PFSK-1 (cell line): ENCODE measurements around the gene SAP30L.

ENCODE experiments used
- FOXP2 ChIP-seq: optimal IDR thresholded peaks from 2 replicates; pipeline ENCODE3; 2011; ENCODE audit warnings: borderline replicate concordance, control low read depth, inconsistent platforms; ENCODE audit not compliant: insufficient read depth; ENCODE audit errors: extremely low read length, extremely low read depth
- POLR2AphosphoS5 ChIP-seq: IDR thresholded peaks from 2 replicates; pipeline ENCODE4 v1.6.1; 2012; ENCODE audit warnings: low read depth, mild to moderate bottlenecking, control low read depth, low read length, moderate library complexity
- SIN3A ChIP-seq: IDR thresholded peaks from 2 replicates; pipeline ENCODE4 v1.6.1; 2012; ENCODE audit warnings: mild to moderate bottlenecking, low read length, moderate library complexity, borderline replicate concordance; ENCODE audit not compliant: insufficient read depth
- TAF1 ChIP-seq: IDR thresholded peaks from 2 replicates; pipeline ENCODE4 v1.6.1; 2012; ENCODE audit warnings: low read length, control low read depth, borderline replicate concordance; ENCODE audit not compliant: insufficient read depth
- TF ChIP-seq, protein P1 (sequence below), 2 experiments: IDR thresholded peaks; 2 replicates each; pipeline versions ENCODE4 v1.6.1 to v1.8.0; 2011 to 2012; ENCODE audit warnings: low read depth in 2 of 2, low read length in 2 of 2, control low read depth in 1 of 2, inconsistent platforms in 1 of 2, mild to moderate bottlenecking in 1 of 2, moderate library complexity in 1 of 2; ENCODE audit not compliant: insufficient read depth in 1 of 2

DNA sequence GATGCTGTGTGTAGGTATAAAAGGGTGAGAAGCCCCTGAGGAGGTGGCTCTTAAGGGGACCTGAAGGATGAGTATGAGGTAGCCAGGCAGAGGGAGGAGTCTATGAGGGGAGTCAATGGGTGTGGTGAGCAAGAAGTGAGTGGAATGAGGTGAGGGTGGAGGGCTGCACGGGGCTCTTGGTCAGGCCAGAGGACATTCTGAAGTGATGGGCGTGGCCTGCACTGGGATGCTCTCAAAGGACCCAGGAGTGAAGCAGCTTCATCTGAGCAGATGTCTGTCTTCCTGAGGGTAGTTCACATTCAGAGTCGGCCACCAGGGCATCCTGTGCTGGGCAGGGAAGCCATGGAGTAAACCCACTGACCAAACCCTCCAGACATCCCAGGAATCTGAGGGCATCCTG is 45.1 kb upstream of the SAP30L start:
- no peak for TF ChIP-seq TAF1
- TF ChIP-seq POLR2AphosphoS5: no peak
- TF ChIP-seq, protein P1, sequence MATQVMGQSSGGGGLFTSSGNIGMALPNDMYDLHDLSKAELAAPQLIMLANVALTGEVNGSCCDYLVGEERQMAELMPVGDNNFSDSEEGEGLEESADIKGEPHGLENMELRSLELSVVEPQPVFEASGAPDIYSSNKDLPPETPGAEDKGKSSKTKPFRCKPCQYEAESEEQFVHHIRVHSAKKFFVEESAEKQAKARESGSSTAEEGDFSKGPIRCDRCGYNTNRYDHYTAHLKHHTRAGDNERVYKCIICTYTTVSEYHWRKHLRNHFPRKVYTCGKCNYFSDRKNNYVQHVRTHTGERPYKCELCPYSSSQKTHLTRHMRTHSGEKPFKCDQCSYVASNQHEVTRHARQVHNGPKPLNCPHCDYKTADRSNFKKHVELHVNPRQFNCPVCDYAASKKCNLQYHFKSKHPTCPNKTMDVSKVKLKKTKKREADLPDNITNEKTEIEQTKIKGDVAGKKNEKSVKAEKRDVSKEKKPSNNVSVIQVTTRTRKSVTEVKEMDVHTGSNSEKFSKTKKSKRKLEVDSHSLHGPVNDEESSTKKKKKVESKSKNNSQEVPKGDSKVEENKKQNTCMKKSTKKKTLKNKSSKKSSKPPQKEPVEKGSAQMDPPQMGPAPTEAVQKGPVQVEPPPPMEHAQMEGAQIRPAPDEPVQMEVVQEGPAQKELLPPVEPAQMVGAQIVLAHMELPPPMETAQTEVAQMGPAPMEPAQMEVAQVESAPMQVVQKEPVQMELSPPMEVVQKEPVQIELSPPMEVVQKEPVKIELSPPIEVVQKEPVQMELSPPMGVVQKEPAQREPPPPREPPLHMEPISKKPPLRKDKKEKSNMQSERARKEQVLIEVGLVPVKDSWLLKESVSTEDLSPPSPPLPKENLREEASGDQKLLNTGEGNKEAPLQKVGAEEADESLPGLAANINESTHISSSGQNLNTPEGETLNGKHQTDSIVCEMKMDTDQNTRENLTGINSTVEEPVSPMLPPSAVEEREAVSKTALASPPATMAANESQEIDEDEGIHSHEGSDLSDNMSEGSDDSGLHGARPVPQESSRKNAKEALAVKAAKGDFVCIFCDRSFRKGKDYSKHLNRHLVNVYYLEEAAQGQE (IDR thresholded peaks at IDR 0.05; ENCODE audit: insufficient read depth in 1 of 2, low read depth in 2 of 2, low read length in 2 of 2): no peak
- no peak for TF ChIP-seq FOXP2
- TF ChIP-seq SIN3A: no peak
